C4-2B (cell line): ENCODE results near the gene GNL1.
"Not testable (repeated sequence)": the region's sequence is repeated elsewhere in the genome, so short reads cannot be mapped to it uniquely, and the experiment has no call there.

Source experiments
- ZFX ChIP-seq: fragments of 450-650 bp; IDR thresholded peaks from 2 replicates; pipeline ENCODE4 v1.6.1; 2017
- TF ChIP-seq, protein P1 (sequence below): fragments of 450-650 bp; conservative IDR thresholded peaks from 2 replicates; pipeline ENCODE4 v1.5.1; 2017; ENCODE audit warnings: mild to moderate bottlenecking

DNA sequence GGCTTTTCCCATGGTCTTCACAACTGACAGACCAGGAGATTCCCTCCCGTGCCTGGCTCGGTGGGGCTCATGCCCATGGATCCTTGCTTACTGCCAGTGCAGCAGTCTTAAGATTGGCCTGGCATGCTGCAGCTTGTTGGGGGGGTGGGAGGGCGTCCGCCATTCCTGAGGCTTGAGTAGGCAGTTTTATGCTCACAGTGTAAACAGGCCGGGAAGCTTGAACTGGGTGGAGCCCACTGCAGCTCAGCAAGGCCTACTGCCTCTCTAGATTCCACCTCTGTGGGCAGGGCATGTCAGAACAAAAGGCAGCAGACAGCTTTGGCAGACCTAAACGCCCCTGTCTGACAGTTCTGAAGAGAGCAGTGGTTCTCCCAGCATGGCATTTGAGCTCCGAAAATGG lies 35.2 kb downstream of the GNL1 start:
- TF ChIP-seq, protein P1, sequence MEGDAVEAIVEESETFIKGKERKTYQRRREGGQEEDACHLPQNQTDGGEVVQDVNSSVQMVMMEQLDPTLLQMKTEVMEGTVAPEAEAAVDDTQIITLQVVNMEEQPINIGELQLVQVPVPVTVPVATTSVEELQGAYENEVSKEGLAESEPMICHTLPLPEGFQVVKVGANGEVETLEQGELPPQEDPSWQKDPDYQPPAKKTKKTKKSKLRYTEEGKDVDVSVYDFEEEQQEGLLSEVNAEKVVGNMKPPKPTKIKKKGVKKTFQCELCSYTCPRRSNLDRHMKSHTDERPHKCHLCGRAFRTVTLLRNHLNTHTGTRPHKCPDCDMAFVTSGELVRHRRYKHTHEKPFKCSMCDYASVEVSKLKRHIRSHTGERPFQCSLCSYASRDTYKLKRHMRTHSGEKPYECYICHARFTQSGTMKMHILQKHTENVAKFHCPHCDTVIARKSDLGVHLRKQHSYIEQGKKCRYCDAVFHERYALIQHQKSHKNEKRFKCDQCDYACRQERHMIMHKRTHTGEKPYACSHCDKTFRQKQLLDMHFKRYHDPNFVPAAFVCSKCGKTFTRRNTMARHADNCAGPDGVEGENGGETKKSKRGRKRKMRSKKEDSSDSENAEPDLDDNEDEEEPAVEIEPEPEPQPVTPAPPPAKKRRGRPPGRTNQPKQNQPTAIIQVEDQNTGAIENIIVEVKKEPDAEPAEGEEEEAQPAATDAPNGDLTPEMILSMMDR, result not testable (repeated sequence)
- not testable (repeated sequence) for TF ChIP-seq ZFX
